ENCODE data around the gene TCF23. TPM values are rescaled to one million over a fixed set of nuclear protein-coding genes. Genes with fewer than 3 reads are reported as not detected.

Gene TCF23
- total and polyA plus RNA-seq, 4 donors, result 0.01 to 0.18 (median 0.04) TPM; not detected in 1

- DNase-seq (no peak), ATAC-seq (ENCODE audit: insufficient read depth, low FRiP score) (no peak)
- no peaks in the 10 kb centered on the region for H3K27me3 ChIP-seq (ENCODE audit: control insufficient read depth in 3 of 3, insufficient read depth in 3 of 3, low read length in 2 of 3)
- TF ChIP-seq CTCF (IDR thresholded peaks at IDR 0.05; ENCODE audit: control extremely low read depth, extremely low read depth), result no peak
- H3K4me1 ChIP-seq (ENCODE audit: control insufficient read depth in 5 of 5, insufficient read depth in 5 of 5, low read length in 5 of 5), result peaks cover 0 to 12% (median 8%) of the 10 kb centered on the region in 5 donors
- WGBS, 2 donors, result 75 to 82% methylated on average over 12 of the region's 12 CpGs
- no peak overlapping the region for H3K27ac ChIP-seq (ENCODE audit: low read depth in 1 of 2, low read length in 1 of 2)
- H3K36me3 ChIP-seq (ENCODE audit: control insufficient read depth in 4 of 4, insufficient read depth in 4 of 4, low read length in 4 of 4), result peaks cover 0 to 21% (median 20%) of the 10 kb centered on the region in 4 donors
- no peak overlapping the region for H3K4me3 ChIP-seq
- no peaks in the 10 kb centered on the region for H3K9me3 ChIP-seq (ENCODE audit: control insufficient read depth in 4 of 4, insufficient read depth in 3 of 4, low read length in 3 of 4)
- H3K9ac ChIP-seq (ENCODE audit: insufficient read depth in 1 of 2, low read length in 2 of 2), result no peak overlapping the region
Observed at GRCh38 chr2:27135478-27135955, 13.3 kb upstream of the TCF23 start.

GRCh38 chr2:27136751-27137150, 12.1 kb upstream of the TCF23 start:
- DNase-seq, result no peak
- H3K4me3 ChIP-seq, result no peak overlapping the region
- ATAC-seq (ENCODE audit: insufficient read depth, low FRiP score), result no peak
- no peak for TF ChIP-seq CTCF (IDR thresholded peaks at IDR 0.05; ENCODE audit: control extremely low read depth, extremely low read depth)
- no peaks in the 10 kb centered on the region for H3K9me3 ChIP-seq (ENCODE audit: control insufficient read depth in 4 of 4, insufficient read depth in 3 of 4, low read length in 3 of 4)
- H3K27ac ChIP-seq (ENCODE audit: low read depth in 1 of 2, low read length in 1 of 2), result no peak overlapping the region
- H3K36me3 ChIP-seq (ENCODE audit: control insufficient read depth in 4 of 4, insufficient read depth in 4 of 4, low read length in 4 of 4), result peaks cover 0 to 16% (median 9%) of the 10 kb centered on the region in 4 donors
- no peak overlapping the region for H3K9ac ChIP-seq (ENCODE audit: insufficient read depth in 1 of 2, low read length in 2 of 2)
- 91 to 94% methylated on average over 7 of the region's 7 CpGs for WGBS, 2 donors
- no peaks in the 10 kb centered on the region for H3K27me3 ChIP-seq (ENCODE audit: control insufficient read depth in 3 of 3, insufficient read depth in 3 of 3, low read length in 2 of 3)
- peaks cover 0 to 12% (median 8%) of the 10 kb centered on the region in 5 donors for H3K4me1 ChIP-seq (ENCODE audit: control insufficient read depth in 5 of 5, insufficient read depth in 5 of 5, low read length in 5 of 5)

- TF ChIP-seq CTCF (IDR thresholded peaks at IDR 0.05; ENCODE audit: control extremely low read depth, extremely low read depth), result no peak
- ATAC-seq (ENCODE audit: insufficient read depth, low FRiP score), result no peak
- Histone ChIP-seq H3K36me3 (ENCODE audit: control insufficient read depth in 4 of 4, insufficient read depth in 4 of 4, low read length in 4 of 4) (peaks cover 0 to 9% (median 3%) of the 10 kb centered on the region in 4 donors), H3K4me1 (ENCODE audit: control insufficient read depth in 5 of 5, insufficient read depth in 5 of 5, low read length in 5 of 5) (peaks cover 0 to 12% (median 8%) of the 10 kb centered on the region in 5 donors), H3K4me3 (no peak overlapping the region), H3K27me3 (ENCODE audit: control insufficient read depth in 3 of 3, insufficient read depth in 3 of 3, low read length in 2 of 3) (no peaks in the 10 kb centered on the region), H3K9ac (ENCODE audit: insufficient read depth in 1 of 2, low read length in 2 of 2) (no peak overlapping the region), H3K9me3 (ENCODE audit: control insufficient read depth in 4 of 4, insufficient read depth in 3 of 4, low read length in 3 of 4) (no peaks in the 10 kb centered on the region), H3K27ac (ENCODE audit: low read depth in 1 of 2, low read length in 1 of 2) (no peak overlapping the region)
- 94 to 95% methylated on average over 21 of the region's 21 CpGs for WGBS, 2 donors
- DNase-seq, result no peak
Observed at GRCh38 chr2:27137322-27137935, 11.4 kb upstream of the TCF23 start.
